DMS53 (cell line): ENCODE measurements around the gene SPATS2L.

Experiments
- DNase-seq: peaks from one replicate; lab custom pipeline; 2025; lab: John Stamatoyannopoulos, UW

The SPATS2L gene

GRCh38 chr2:200297989-200298388 lies 8.5 kb upstream of the SPATS2L start:
- no peak for DNase-seq

- no peak for DNase-seq
Measured at GRCh38 chr2:200298816-200299215, 7.7 kb upstream of the SPATS2L start.

DNA sequence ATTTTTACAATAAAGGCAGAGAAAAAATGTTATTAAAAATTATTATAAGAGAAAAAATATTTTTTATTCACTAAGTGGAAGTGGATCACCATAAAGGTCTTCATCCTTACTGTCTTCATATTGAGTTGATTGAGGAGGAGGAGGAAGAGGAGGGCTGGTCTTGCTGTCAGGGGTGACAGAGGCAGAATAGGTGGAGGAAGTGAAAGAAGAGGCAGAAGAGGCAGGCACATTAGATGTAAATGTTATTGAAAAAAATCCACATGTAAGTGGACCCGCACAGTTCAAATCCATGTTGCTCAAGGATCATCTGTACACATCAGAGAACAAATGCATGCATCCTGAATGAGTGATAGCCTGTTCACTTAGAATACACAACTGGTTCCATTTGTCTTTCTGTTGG lies 6.4 kb upstream of the SPATS2L start:
- DNase-seq: no peak

- peak; percentile 46 for DNase-seq
Measured at GRCh38 chr2:200300638-200301314, 5.7 kb upstream of the SPATS2L start.

GRCh38 chr2:200301953-200302858 lies 4.3 kb upstream of the SPATS2L start:
- DNase-seq: no peak

DNA sequence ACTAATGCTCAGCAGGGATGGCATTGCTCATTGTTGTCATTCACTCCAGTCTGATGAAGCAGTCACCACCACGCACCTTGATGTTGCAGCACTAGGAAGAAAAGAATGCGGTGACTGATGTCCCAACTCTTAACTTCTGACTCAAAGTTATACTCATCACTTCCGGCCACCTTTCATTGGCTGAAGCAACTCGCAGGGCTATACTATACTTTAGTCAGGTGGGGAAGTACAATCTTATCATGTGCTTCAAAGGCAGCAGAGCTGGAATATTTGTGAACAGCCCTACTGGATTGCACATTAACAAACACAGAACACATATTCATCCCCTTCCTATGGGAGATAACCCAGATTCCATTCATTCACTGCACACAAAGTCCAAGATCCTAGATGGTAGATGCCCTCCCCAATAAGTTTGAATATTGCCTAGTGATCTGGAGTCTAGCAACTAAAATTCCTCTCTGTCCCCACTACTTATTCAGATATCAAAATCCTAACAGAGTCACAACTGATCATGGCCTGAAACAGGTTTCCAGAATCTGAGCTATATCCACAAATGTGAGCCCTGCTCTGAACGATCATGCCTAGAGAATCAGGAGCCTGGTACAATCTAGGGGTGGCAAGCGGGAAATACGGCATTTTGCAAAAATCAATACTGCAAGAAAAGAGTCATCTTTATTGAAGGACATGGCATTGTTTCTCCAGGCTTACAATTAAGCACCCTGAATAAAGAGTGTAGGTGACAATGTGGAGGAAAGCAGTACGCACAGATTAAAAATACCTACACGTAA lies 3.4 kb upstream of the SPATS2L start:
- no peak for DNase-seq

GRCh38 chr2:200305797-200306195 lies 697 bp upstream of the SPATS2L start:
- DNase-seq: peak; percentile 79

GRCh38 chr2:200306931-200307723 lies 634 bp downstream of the SPATS2L start:
- DNase-seq: peak; percentile 84

- peak; percentile 42 for DNase-seq
Measured at GRCh38 chr2:200307724-200308545, 1.4 kb downstream of the SPATS2L start.

DNA sequence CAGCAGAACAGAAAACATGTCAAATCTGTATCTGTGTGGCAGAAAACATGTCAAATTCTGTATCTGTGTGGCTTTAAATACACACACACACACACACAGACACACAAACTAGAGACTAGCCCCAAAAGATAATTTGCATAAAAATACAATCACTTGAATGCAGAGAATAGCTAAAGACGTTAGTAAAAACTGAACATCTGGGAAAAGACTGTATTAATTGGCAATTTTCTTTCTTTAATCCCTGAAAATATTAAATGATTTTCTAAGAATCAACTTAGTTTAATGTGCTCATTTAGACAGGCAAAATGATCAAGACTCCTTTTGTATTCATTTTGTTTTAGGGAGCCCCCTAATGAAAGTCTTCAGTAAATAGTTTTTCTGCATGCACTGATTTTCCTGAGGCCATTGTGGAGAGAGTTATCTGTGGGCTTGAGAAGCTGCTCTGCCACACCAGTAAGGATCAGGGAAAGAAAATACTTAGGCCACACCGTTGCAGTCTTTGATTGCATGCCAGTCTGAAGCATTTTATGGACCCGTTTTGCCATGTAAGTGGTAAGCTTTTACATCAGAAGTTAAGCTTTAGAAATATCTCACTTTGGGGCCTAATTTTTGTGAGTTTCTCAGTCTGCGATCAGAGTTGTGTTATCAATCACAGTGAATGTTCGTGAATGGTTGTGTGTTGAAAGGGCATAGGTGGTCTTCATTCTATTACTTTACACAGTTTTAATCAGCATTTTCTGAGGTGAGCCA lies 2.2 kb downstream of the SPATS2L start:
- peak; percentile 20 for DNase-seq

- DNase-seq: no peak
Measured at GRCh38 chr2:200309296-200310049, 3.0 kb downstream of the SPATS2L start.

GRCh38 chr2:200310545-200310971 lies 4.1 kb downstream of the SPATS2L start:
- no peak for DNase-seq

- no peak for DNase-seq
Measured at GRCh38 chr2:200311139-200311538, 4.6 kb downstream of the SPATS2L start.

GRCh38 chr2:200314976-200315567 lies 8.6 kb downstream of the SPATS2L start:
- DNase-seq: no peak

DNA sequence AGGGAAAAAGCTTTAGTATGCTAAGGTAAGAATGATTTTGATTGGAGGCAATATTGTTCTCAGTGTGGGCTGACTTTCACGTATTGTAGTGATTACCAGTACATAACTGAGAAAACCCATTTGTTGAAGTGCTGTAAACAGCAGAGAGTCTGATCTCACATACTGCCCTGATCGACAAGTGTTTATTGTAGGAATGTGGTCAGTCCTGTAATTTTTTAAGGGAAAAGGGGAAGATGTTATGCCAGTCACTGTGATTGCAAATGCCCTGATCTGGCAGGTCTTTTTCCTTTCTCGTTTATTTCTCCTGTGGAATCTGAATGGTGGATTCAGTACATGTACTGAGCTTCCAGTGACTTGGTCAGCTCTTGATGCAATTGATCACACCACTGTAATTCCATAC lies 11.5 kb downstream of the SPATS2L start:
- peak; percentile 25 for DNase-seq

DNA sequence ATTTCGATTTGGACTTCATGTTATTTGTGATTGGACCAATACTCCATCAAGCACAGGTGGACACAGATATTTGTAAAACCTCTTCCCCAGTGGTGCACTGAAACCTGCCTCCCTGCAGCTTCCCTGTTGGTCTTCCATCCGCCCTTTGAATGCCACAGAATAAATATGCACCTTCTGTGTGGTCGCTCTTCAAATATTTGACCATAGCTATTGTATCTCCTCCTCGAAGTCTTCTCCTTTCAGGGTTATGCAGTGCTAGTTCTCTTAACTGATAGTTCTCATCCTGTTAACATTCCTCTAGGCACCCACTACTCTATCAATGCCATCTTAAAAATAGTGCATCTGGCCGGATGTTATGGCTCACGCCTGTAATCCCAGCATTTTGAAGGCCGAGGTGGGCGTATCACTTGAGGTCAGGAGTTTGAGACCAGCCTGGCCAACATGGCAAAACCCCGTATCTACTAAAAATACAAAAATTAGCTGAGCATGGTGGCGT lies 12.5 kb downstream of the SPATS2L start:
- DNase-seq: peak; percentile 54

DNA sequence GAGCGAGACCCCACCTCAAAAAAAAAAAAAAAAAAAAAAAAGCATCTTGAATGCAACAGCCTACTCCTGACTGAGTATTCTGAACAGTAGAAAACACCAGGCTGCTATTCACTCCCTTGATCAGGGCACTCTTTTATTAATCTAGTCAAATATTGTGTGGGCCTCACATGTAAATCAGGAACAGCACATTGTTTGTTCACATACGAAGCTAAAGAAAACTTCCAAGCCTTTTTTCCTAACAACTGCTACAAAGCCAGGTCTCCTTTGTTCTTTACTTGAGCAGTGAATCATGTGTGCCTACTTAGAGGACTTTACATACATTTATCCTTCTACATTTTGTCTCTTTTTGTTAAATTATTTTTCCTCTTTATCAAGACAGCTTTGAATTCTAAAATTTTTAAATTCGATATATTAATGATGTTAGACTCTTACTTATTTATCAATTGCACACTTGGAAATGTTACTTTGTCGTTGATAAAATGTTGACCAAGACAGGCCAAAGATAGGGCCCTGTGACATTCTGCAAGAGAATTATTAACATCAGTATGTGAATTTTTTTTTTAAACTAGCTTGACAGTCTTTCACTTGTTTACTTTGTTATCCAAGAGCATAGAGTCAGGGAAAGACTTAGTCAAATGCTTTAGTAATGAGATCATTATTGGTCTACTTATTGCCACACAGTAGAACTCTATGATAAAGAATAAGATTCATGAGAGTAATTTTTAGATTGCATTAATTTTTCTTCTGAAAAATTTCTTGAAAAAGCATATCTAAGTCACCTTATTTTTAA lies 13.2 kb downstream of the SPATS2L start:
- peak; percentile 74 for DNase-seq

DNA sequence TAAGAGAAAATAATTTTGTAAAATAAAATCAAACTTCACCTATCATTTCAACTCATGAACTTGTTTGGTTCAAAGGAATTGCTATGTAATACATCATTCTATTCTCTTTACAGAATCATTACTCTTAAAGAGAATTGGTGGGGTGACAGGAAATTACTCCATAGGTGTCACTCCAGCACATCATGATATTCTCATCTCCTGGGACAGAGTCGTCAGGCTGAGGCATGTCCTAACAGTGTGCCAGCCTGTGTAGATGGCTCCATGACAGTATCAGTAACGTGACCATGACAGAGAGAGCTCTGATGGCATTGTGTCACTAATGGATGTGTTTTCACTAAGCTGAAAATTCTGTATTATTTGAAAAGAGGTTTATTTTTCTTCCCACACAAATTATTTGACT lies 13.9 kb downstream of the SPATS2L start:
- peak; percentile 28 for DNase-seq
